HepG2 (cell line): ENCODE data around the gene WDR47. TPM values are rescaled to one million over a fixed set of nuclear protein-coding genes. Genes with fewer than 3 reads are reported as not detected.

Source experiments
- FOXK2 ChIP-seq: fragments of 450-650 bp; IDR thresholded peaks from 2 replicates; pipeline ENCODE4 v1.6.1; 2016
- HNF4A ChIP-seq: sonication (generic); formaldehyde crosslinking; IDR thresholded peaks from 2 replicates; pipeline ENCODE4 v1.4.0; 2020; ENCODE audit warnings: missing genetic modification reagents
- KLF12 ChIP-seq: sonication (generic); formaldehyde crosslinking; IDR thresholded peaks from 2 replicates; pipeline ENCODE4 v1.4.0; 2020; ENCODE audit warnings: missing genetic modification reagents, borderline replicate concordance
- MAFG ChIP-seq: sonication (generic); formaldehyde crosslinking; IDR thresholded peaks from 2 replicates; pipeline ENCODE4 v1.5.1; 2020; ENCODE audit warnings: mild to moderate bottlenecking, missing genetic modification reagents
- MYC ChIP-seq: sonication (generic); formaldehyde crosslinking; IDR thresholded peaks from 2 replicates; pipeline ENCODE4 v1.9.0; 2021; ENCODE audit warnings: missing genetic modification reagents, borderline replicate concordance
- NKX3-1 ChIP-seq: sonication (generic); formaldehyde crosslinking; IDR thresholded peaks from 2 replicates; pipeline ENCODE4 v1.5.0; 2020; ENCODE audit warnings: missing genetic modification reagents
- PAF1 ChIP-seq: IDR thresholded peaks from 2 replicates; pipeline ENCODE4 v1.6.1; 2016; ENCODE audit warnings: missing genetic modification reagents, missing compliant biosample characterization
- POLR2AphosphoS5 ChIP-seq: IDR thresholded peaks from 2 replicates; pipeline ENCODE4 v1.6.1; 2012; ENCODE audit warnings: low read depth, low read length
- RFX5 ChIP-seq: IDR thresholded peaks from 2 replicates; pipeline ENCODE4 v1.6.1; 2011; ENCODE audit warnings: low read depth, low read length, improper control_type of control experiment
- TP53 ChIP-seq: sonication (generic); formaldehyde crosslinking; conservative IDR thresholded peaks from 2 replicates; pipeline ENCODE4 v1.4.0; 2020; ENCODE audit warnings: missing genetic modification reagents
- U2AF1 ChIP-seq: fragments of 200-400 bp; formaldehyde crosslinking; optimal IDR thresholded peaks from 2 replicates; pipeline ENCODE3; 2017; ENCODE audit warnings: mild to moderate bottlenecking, low read depth, low read length
- ZNF10 ChIP-seq: sonication (generic); formaldehyde crosslinking; IDR thresholded peaks from 2 replicates; pipeline ENCODE4 v1.4.0; 2020; ENCODE audit warnings: mild to moderate bottlenecking, low read depth, missing genetic modification reagents, borderline replicate concordance
- ZNF17 ChIP-seq: sonication (generic); formaldehyde crosslinking; IDR thresholded peaks from 2 replicates; pipeline ENCODE4 v1.5.0; 2020; ENCODE audit warnings: mild to moderate bottlenecking, missing genetic modification reagents
- ZNF350 ChIP-seq: sonication (generic); formaldehyde crosslinking; IDR thresholded peaks from 2 replicates; pipeline ENCODE4 v1.4.0; 2020; ENCODE audit warnings: mild to moderate bottlenecking, low read depth, missing genetic modification reagents, borderline replicate concordance
- ZNF558 ChIP-seq: sonication (generic); formaldehyde crosslinking; IDR thresholded peaks from 2 replicates; pipeline ENCODE4 v1.9.0; 2022; ENCODE audit warnings: mild to moderate bottlenecking, missing genetic modification reagents, borderline replicate concordance
- ZNF652 ChIP-seq: IDR thresholded peaks from 2 replicates; pipeline ENCODE4 v1.6.1; 2016; ENCODE audit warnings: low read depth, borderline replicate concordance
- ZNF703 ChIP-seq: sonication (generic); formaldehyde crosslinking; IDR thresholded peaks from 2 replicates; pipeline ENCODE4 v1.5.1; 2020; ENCODE audit warnings: missing genetic modification reagents, mild to moderate bottlenecking, moderate library complexity, borderline replicate concordance
- ZNF747 ChIP-seq: sonication (generic); formaldehyde crosslinking; IDR thresholded peaks from 2 replicates; pipeline ENCODE4 v1.8.1; 2023; ENCODE audit warnings: missing genetic modification reagents, mild to moderate bottlenecking, borderline replicate concordance
- ZNF790 ChIP-seq: sonication (generic); formaldehyde crosslinking; IDR thresholded peaks from 2 replicates; pipeline ENCODE4 v1.8.0; 2022; ENCODE audit warnings: missing genetic modification reagents, mild to moderate bottlenecking, borderline replicate concordance
- ZSCAN22 ChIP-seq: sonication (generic); formaldehyde crosslinking; IDR thresholded peaks from 2 replicates; pipeline ENCODE4 v1.4.0; 2020; ENCODE audit warnings: mild to moderate bottlenecking, missing genetic modification reagents
- polyA plus RNA-seq, 8 experiments: library from polyadenylated mRNA; depleted of rRNA in 3 of 8; stranded (reverse) in 7 of 8; unstranded in 1 of 8; fragments of >200 nt; fragmentation: Illumina TruSeq in 4 of 8; extraction: Trizol in 4 of 8; gene quantifications; 2 replicates each; pipeline versions ENCODE4 v1.2.1 to v1.2.3, GENCODE V29; 2011 to 2016; ENCODE audit warnings: low read depth in 4 of 8, missing spikeins in 1 of 8, mixed read lengths in 1 of 8; ENCODE audit not compliant: insufficient read depth in 1 of 8
- total RNA-seq, 5 experiments: library from RNA; depleted of rRNA; stranded (reverse); fragments of >200 nt; fragmentation: Illumina TruSeq; extraction: Trizol; gene quantifications; 2 replicates each; pipeline ENCODE4 v1.2.3, GENCODE V29; 2016; ENCODE audit warnings: low read depth in 1 of 5
- TF ChIP-seq, protein P1 (sequence below): sonication (generic); formaldehyde crosslinking; IDR thresholded peaks from 2 replicates; pipeline ENCODE4 v1.4.0; 2020; ENCODE audit warnings: missing genetic modification reagents, borderline replicate concordance
- TF ChIP-seq, protein P2 (sequence below): sonication (generic); formaldehyde crosslinking; conservative IDR thresholded peaks from 2 replicates; pipeline ENCODE4 v1.8.0; 2022; ENCODE audit warnings: low read depth, missing genetic modification reagents
- TF ChIP-seq, protein P3 (sequence below): IDR thresholded peaks from 2 replicates; pipeline ENCODE4 v1.6.1; 2016; ENCODE audit warnings: missing compliant biosample characterization, missing genetic modification reagents, borderline replicate concordance

Gene WDR47
- total and polyA plus RNA-seq, 2 of the 13 experiments (the other 11 are each of a cell fraction or from before 2014, with no cell fraction given) = 4.3 to 5.9 TPM

DNA sequence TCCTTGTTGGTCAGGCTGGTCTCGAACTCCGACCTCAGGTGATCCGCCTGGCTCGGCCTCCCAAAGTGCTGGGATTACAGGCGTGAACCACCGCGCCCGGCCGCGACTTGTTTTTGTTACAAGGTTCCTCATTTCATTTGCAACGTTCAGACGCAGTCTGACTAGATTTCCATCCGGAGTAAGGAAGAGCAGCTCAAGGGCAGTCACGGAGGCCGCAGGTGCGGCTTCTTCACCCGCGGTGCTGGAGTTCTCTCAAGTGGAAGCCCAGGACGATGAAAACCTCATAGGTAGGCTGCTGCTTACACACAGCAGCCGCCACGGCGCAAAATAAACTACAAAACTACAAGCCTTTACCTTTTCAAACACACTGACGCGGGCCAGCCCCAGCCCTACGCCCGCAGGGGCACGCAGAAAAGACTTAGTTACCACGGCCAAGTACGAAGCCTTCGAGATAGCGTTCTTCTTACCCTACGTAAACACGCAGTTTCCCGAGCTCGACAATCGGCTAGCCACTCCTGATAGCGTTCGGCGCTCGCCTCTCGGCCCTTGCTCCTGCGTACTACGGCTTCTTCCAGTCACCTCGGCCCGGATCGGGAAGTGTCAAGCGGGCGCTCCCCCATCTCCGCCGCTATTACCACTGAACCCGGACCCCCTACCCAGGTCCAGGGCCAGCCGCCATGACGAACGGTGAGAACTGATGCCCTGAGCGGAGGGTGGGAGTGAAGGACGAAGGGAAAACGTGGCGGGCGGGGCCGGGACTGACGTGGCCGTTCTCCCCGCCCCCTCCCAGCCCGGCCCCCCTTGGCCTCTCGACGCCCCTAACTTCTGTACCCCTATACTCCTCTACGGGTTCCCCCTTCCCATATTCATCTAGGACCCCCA, 48.5 kb upstream of the WDR47 start, which contains the start of gene TMEM167B (continued):
- TF ChIP-seq, protein P1, sequence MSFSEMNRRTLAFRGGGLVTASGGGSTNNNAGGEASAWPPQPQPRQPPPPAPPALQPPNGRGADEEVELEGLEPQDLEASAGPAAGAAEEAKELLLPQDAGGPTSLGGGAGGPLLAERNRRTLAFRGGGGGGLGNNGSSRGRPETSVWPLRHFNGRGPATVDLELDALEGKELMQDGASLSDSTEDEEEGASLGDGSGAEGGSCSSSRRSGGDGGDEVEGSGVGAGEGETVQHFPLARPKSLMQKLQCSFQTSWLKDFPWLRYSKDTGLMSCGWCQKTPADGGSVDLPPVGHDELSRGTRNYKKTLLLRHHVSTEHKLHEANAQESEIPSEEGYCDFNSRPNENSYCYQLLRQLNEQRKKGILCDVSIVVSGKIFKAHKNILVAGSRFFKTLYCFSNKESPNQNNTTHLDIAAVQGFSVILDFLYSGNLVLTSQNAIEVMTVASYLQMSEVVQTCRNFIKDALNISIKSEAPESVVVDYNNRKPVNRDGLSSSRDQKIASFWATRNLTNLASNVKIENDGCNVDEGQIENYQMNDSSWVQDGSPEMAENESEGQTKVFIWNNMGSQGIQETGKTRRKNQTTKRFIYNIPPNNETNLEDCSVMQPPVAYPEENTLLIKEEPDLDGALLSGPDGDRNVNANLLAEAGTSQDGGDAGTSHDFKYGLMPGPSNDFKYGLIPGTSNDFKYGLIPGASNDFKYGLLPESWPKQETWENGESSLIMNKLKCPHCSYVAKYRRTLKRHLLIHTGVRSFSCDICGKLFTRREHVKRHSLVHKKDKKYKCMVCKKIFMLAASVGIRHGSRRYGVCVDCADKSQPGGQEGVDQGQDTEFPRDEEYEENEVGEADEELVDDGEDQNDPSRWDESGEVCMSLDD = peak; percentile 89; the same call in 1 of the 2 replicates
- TF ChIP-seq MAFG (CRISPR knock-in tag) (0 out of 2 replicates have a peak, but pooled peaks have one; percentile 24), ZSCAN22 (no peak), ZNF10 (no peak), KLF12 (peak; percentile 9; the same call in 1 of the 2 replicates), POLR2AphosphoS5 (peak; percentile 82), ZNF558 (CRISPR knock-in tag) (no peak; the same call in 1 of the 2 replicates), PAF1 (no peak), ZNF652 (CRISPR knock-in tag) (no peak; the same call in 1 of the 2 replicates), ZNF350 (CRISPR knock-in tag) (peak; percentile 62; the same call in 1 of the 2 replicates), ZNF17 (no peak), RFX5 (0 out of 2 replicates have a peak, but pooled peaks have one; percentile 31), U2AF1 (peak; percentile 86), ZNF790 (CRISPR knock-in tag) (no peak), ZNF747 (no peak), HNF4A (CRISPR knock-in tag) (no peak), NKX3-1 (CRISPR knock-in tag) (no peak), ZNF703 (CRISPR knock-in tag) (0 out of 2 replicates have a peak, but pooled peaks have one; percentile 51), MYC (CRISPR knock-in tag) (peak; percentile 79; the same call in 1 of the 2 replicates), FOXK2 (peak; percentile 97), TP53 (CRISPR knock-in tag) (no peak; the same call in 1 of the 2 replicates)
- TF ChIP-seq, protein P2, sequence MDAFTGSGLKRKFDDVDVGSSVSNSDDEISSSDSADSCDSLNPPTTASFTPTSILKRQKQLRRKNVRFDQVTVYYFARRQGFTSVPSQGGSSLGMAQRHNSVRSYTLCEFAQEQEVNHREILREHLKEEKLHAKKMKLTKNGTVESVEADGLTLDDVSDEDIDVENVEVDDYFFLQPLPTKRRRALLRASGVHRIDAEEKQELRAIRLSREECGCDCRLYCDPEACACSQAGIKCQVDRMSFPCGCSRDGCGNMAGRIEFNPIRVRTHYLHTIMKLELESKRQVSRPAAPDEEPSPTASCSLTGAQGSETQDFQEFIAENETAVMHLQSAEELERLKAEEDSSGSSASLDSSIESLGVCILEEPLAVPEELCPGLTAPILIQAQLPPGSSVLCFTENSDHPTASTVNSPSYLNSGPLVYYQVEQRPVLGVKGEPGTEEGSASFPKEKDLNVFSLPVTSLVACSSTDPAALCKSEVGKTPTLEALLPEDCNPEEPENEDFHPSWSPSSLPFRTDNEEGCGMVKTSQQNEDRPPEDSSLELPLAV (CRISPR knock-in tag) = no peak
- TF ChIP-seq, protein P3, sequence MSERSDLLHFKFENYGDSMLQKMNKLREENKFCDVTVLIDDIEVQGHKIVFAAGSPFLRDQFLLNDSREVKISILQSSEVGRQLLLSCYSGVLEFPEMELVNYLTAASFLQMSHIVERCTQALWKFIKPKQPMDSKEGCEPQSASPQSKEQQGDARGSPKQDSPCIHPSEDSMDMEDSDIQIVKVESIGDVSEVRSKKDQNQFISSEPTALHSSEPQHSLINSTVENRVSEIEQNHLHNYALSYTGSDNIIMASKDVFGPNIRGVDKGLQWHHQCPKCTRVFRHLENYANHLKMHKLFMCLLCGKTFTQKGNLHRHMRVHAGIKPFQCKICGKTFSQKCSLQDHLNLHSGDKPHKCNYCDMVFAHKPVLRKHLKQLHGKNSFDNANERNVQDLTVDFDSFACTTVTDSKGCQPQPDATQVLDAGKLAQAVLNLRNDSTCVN (CRISPR knock-in tag) = no peak; the same call in 1 of the 2 replicates
